OCI-M1 (cell line): ENCODE results near the gene MYLK.

Experiments
- DNase-seq: peaks from one replicate; lab custom pipeline; 2025; lab: John Stamatoyannopoulos, UW

MYLK gene

DNA sequence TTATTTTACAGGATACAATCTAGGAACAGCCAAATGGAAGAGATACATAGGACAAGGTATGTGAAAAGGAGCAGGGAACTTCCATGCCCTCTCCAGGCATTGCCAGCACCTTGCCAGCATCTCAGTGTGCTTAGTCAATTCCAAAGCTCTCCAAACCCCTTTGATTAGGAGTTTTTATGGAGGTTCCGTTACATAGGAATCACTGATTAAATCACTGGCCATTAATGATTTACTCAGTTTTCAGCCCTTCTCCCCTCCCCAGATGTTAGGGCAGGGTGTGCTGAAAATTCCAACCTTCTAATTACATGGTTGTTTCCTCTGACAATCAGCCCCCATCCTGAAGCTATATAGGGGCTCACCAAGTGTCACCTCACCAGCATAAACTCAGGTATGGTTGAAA lies 11.5 kb downstream of the MYLK start:
- no peak for DNase-seq

DNA sequence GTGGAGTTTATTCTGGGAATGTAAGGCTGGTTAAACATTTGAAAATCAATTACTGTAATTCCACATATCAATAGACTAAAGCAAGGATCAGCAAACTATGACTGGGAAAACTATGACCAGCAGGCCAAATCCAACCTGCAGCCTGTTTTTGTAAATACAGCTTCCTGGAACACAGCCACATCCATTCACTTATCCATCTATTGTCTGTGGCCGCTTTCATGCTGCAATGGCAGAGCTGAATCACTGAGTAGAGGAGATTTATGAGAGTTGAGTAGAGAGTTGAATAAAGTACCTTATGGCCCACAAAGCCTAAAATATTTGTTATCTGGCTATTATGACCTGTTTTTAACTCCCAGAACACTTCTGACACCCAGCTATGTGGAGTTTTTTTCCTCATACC lies 12.2 kb downstream of the MYLK start:
- no peak for DNase-seq

DNA sequence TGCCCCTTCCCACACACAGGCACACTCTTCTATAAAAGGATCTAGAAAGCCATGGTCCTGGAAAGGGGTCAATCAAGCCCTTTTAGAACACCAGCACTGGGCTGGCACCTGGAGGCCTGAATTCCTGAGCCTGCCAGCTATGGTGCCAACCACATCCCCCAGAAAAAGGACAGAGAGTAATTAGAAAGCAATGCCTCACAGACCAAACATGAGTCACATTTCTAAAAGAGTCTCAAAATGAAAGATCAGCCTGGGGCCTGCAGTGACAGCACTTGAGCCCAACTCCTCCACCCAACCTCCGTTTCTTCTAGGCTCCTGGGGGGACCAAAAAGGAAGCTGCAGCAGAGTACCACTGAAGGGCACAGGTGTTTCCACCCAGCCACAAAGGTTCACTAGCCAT lies 14.1 kb downstream of the MYLK start:
- DNase-seq: no peak

DNA sequence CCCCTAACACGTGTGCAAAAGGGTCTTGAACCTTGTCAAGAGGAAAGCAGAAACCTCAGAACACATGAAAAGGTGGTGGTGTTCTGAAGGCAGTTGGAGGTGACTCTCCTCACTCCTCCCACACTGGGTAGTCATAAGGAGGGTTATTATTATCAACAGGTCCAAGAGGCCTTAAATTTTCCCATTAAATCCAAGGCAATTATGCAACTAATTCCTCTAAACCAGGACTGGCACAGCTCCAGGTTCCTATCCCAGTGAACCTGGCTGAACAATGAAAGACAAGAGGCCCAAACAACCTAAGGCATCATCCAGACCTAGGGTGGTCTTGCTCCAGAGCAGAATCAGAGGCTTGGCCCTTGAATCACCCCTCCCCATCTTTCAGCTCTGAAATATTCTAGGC lies 15.0 kb downstream of the MYLK start:
- DNase-seq: no peak

DNA sequence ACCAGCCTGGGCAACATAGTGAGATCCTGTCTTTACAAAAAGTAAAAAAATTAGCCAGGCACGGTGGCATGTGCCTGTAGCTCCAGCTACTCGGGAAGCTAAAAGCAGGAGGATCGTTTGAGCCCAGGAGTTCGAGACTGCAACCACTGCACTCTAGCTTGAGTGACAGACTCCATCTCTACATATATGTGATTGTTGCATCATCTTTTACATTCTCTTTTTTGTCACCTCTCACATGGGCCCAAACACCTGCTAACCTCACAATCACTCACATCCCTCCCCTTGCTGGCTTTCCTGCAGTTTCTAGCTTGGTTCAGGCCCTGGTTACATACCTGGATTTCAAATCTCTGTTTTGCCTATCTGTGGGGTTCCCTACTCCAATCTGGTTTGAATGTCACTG lies 19.4 kb downstream of the MYLK start:
- no peak for DNase-seq

DNA sequence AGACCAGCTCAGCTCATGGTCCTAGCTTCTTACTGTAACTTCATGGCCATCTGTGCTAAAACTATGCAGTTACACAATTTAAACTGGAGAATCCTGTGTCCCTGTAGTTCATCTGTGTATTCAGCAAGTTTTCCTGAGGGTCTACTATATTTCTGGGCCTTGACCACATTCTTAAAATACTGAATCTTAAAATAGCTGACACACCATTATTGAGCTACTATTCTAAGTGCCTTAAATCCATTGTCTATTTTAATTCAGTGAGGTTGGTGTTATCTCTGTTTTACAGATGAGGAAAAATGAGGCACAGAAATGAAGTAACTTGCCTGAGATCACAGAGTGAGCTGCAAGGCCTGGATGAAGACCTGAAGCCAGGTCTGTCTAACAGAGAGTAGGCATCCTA lies 22.0 kb downstream of the MYLK start:
- no peak for DNase-seq

DNA sequence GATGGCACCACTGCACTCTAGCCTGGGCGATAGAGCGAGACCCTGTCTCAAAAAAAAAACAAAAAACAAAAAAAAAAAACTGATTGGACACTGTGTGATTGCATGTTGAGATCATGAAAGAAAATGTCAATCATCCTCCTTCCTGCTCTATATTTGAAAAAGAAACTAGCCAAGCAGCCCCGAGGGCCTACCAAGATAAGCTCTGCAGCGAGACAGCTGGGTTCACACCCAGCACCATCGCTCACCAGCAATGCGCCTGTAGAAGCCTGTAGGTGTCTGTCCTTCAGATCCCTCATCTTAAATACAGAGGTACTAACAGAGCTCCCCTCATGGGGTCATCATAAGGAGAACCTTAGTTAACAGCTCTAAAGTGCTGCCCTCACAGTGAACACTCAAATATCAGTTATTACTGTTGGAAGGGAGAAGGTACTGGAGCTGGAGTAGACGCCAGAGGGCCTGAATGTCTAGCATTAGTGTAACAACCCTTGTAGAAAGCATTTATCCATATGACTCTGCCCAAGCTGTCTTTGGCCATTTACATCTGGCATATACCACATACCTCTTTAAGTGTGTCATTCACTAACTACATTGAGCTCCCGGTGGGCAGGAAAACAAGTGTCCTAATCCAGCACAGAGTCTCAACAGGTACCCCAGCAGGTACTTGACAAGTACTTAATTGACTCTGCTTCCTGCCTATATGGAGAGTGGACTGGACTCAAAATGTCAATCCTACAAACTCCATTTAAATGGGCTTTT lies 22.9 kb downstream of the MYLK start:
- DNase-seq: peak; percentile 26

DNA sequence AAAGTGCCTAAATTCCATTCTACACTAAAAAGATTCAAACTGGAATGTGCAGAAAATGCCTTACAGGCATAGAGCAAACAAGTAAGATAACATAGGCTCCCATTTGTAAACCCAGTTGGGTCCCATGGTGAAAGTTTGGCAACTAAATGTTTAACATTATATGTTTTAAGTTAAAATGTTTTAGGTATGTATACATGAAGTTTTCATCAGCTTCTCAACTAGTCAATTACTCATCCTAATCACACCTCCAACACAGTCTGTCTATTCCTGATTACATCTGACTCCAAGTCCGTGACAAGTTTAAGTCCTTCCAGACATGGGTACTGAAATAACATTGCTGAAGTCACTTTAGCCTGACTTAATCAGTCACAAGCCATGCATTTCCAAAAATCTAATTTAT lies 25.0 kb downstream of the MYLK start:
- no peak for DNase-seq

DNA sequence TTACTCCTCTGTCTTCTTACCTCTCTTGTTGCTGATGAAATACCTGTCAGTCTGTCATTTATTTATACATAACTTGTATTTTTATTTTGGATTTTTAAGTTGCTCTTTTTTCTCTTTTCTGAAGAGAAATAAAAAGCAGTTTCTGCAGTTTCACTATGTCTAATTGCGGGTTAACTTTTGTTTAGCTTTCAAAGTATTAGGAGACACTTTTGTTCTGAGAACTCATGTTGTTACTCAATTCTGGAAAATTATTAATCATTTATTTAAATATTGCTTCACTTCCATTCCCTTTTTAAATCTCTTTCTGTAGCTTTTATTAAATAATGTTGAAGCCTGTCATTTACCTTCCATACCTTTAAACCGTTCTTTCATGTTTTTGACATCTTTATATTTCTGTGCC lies 29.2 kb downstream of the MYLK start:
- DNase-seq: no peak

DNA sequence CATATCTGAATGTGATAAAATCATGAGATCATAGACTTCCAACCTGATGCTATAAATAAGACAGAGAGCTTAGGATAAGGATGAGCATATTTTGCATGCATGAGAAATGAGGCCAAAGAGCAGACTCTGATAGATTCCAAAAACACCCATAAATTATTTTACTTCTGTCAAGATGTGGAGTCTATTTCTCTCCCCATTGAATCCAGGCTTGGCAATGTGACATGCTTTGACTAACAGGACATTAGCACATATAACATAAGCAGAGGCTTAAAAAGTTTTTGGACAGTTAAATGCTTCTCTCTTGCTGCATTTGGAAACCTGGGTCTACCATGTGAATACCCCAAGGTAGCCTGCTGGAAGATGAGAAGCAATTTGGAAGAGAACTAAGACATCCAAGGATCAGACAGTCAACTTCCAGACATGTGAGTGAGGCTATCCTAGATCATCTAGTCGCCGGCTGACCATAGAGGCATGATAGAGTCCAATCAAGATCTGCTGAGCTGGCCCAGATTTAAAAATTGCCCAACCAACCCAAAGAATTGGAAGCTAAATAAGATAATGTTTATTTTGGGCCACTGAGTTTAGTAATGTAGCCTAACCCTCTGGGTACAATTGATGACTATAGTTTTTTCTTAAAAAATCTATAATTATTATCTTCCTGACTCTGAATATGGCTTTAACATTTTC lies 30.3 kb downstream of the MYLK start:
- no peak for DNase-seq

DNA sequence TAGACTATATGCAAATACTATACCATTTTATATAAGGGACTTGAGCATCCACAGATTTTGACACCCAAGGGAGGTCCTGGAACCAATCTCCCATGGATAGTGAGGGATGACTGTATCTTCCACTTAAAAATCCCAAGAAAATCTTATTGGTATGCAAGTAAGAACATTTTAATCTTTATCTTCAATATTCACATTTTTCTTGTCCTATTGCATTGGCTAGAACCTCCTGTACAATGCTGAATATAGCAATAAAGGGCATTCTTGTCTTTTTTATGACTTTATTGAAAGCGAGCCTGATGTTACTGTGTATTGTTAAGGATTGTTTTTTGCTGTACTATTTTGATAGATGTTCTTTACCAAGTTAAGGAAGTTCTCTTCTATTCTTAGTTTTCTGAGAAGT lies 36.9 kb downstream of the MYLK start:
- DNase-seq: no peak

DNA sequence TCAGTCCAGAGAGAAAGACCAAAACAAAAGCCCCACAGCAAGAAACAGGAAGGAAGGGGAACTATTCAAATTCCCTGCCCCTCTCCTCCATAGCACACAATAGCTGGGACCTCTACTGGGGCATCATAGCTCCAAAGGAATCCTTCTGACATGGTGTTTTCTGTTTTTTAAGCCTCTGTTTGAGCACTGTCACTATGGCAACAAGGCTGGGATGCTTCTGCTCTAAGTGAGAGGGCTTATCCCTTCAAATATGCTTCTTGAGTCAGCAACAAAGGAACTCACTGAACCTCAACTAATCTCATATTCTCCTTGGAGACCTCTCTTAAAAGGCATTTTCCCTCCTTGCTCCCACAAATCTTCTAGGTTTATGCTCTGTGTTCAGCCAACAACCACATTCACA lies 40.5 kb downstream of the MYLK start:
- DNase-seq: no peak

DNA sequence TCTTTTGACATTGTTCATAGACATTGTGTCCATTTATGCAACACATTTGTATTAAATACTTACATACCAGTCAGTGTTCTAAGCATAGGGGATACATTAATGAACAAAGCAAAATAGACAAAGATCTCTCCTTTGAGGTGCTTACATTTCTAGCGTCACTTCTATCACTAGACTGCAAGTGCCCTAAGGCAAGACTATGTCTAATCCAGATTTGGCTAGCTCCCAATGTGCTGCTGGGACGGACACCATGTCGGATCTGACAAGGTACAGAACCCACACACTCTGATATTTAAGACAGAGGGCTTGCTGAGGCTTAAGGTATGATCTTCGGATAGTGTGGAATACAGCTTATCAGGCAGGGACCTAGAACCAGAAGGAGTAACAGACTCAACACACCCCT lies 41.4 kb downstream of the MYLK start:
- DNase-seq: no peak

DNA sequence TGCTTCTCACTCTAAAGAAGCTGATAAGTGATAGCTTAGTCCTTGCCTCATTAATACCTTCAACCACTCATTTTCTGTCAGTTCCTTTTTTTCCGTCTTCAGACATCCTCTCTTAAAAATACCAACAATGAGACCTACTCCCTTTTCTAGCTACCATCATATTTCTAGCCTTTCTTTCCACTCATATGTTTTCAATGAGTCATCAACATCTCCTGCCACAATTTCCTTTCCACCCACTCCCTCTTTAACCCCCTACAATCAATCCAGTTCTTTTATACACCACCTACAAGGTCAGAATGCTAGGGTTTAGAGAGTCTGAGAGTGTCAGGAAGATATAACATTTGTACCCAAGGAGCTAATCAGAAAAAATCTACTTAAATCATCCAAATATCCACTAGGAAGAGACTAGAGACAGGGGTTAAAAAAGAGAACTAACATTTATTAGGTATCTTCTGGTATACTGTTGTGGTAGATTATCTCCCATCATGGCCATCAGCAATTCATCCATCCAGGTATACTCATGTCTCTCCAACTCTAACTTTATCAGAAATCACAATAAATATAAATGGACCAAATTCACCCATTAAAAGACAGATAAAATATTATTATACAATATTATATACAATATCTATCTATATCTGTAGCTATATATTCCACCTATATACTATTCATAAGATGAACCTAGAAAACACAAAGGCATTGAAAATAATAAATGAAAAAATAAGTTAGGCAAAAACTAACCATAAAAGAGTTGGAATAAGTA lies 42.5 kb downstream of the MYLK start:
- DNase-seq: no peak

DNA sequence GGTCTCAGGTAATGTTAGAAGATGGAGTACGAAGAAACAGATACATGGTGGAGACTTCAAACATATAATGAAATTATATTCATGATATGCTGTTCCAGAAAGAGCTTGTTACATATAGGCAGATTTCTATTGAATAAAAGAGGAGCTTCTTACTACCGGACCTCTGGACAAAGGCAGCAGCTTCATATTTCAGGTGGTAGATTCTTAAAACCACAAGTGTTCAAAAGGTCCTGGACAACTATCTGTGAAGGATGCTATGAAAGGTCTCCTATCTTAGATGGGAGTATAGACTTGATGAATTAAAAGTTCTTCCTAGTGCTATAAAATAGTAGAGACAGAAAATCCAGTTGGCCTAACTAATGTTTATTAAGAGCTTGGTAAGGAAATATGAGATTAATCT lies 43.2 kb downstream of the MYLK start:
- no peak for DNase-seq

DNA sequence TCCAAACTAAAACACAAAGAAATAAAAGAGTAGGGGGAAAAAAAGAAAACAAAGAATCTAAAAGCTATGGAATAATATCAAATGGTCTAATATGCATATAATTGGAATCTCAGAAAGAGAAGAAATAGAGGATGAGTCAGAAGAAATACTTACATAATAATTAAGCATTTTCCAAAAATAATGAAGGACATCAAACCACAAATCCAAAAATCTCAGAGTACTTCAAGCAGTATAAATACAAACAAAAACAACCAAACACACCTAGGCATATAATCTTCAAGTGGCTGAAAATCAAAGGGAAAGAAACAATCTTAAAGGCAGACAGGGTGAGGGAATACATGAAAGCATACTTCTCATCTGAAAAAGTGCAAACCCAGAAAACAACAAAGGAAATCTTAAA lies 46.3 kb downstream of the MYLK start:
- DNase-seq: no peak

DNA sequence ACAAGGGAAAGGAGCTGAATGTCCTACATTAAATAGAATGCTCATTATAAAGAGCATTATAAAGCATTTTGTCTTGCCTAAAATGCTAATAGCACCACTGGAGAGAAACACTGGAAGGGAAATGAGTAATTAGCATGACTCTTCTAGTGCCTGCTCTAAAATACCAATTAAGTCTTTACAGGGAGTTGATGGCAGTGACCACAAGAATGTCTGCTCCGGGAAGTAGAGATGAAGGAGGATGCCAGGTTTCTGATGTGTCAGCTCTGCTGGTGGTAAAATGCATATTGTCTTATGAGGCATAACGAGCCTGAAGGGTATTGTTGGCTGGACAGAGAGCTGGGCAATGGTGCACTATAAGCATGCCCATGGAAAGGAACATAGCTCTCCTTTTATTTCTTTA lies 49.5 kb downstream of the MYLK start:
- no peak for DNase-seq

DNA sequence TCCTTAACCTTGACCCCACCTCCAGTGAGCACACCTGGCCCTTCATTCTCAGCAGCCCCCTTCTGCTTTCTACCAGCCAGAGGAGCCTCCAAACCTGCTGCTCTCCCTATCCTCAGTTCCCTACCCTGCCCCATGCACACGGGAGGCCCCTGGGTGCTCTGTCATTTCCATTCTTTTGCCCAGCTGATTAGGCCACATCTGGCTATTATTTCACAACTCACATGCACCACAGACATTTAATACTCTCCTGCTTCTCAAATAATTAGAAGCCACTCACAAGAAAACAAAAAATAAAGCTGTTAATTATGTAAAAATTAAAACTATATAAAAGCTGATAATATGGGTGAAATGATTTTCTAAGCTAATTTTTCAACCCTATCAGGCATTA lies 50.7 kb downstream of the MYLK start:
- DNase-seq: no peak

DNA sequence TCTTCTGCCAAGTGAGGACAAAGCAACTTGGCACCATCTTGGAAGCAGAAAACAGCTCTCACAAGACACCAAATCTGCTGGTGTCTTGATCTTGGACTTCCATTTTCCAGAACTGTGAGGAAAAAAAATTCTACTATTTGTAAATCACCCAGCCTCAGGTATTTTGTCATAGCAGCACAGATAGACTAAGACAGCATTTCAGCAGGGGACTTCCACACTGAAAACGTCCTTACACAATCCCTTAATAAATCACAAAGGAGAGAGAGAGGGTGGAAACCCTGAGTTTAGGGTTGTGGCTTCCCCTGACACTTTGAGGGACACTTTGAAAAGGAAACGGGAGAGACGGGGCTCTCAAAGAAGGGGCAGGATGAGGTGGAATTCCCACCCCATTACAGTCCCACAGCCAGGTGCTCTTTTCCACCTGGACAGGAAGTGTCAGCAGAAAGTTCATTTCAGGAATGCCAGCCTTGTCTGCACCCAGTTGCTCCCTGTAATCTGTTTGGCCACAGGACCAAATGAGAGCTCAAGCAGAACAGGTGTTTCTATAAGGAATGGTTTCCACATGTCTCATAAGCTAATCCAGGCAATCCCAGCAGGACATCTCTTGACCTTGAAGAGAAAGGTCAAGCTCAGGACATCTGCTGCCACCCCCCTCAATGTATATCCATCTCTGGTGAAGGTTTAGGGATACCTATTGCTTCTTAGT lies 51.3 kb downstream of the MYLK start:
- no peak for DNase-seq

DNA sequence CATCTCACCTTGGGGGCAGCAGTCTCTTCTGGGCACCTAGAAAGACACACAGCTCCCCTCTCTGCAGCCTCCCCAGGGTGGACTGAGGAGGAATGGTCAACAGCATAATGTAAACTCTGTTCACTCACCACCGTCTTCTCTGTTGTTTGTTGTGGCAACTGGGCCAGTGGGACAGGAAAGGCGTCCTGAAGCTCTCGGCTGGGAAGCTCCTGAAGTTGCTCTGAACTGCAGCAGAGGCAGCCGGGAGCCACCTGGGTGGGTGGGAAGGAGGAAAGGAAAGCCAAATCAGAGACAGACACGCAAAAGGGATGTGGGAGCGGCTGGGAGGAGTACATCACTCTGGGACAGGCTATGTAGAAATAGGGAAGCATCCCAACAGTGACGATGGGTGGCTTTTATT lies 52.7 kb downstream of the MYLK start:
- no peak for DNase-seq

DNA sequence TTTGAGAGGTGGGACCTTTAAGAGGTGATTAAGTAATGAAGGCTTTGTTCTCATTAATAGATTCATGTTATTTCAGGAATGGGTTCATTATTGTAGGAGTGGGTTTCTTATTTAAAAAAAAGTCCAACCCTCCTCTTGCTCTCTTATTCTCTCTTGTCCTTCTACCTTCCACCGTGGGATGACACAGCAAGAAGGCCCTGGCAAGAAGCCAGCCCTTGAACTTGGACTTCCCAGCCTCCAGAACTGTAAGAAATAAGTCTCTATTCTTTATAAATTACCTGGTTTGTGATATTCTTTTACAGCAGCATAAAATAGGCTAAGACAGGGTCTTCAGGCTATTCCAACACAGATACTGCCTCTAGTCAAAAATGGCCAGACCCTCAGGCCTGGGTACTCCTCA lies 62.2 kb downstream of the MYLK start:
- DNase-seq: peak; percentile 3

DNA sequence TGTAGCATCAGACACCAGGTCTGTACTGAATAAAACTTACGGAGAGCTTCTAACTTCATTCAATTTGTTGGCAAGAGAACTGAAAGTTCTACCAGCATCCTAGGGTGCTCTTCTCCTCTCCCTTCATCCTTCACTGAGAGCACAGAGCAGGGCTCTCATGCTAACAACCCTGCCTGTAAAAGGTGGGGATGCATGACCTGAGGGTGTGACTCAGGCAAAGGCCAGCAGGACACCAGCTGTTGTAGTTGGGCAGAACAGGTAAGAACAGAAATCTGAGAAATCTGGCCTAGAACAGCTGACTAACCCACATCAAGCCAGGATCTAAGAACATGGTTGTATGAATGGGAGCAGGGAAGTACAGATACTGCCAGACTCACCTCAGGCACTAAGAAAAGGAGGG lies 64.2 kb downstream of the MYLK start:
- no peak for DNase-seq
